ENCODE results near the gene DNASE1L1.

DNA sequence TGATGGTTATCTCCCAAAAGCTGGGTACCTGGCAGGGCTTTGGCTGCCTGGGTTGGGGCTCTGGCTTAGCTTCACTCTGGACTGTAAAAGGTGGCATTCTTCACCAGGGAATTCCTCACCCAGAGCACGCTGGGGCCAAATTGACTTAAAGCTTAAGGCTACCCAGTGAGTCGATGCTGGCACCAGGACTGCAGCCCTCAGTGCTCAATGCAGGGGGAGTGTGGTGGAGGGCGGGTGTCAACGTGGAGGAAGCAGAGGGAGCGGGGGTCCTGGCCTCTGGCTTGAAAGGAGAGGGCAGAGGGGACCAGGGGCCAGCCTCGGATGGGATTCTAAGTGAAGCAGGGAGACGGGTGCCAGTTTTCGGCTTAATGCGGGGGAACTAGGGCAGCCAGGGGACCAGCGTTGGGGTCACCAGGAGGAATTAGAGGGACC lies 34.4 kb upstream of the DNASE1L1 start:
- TF ChIP-seq, protein P1, sequence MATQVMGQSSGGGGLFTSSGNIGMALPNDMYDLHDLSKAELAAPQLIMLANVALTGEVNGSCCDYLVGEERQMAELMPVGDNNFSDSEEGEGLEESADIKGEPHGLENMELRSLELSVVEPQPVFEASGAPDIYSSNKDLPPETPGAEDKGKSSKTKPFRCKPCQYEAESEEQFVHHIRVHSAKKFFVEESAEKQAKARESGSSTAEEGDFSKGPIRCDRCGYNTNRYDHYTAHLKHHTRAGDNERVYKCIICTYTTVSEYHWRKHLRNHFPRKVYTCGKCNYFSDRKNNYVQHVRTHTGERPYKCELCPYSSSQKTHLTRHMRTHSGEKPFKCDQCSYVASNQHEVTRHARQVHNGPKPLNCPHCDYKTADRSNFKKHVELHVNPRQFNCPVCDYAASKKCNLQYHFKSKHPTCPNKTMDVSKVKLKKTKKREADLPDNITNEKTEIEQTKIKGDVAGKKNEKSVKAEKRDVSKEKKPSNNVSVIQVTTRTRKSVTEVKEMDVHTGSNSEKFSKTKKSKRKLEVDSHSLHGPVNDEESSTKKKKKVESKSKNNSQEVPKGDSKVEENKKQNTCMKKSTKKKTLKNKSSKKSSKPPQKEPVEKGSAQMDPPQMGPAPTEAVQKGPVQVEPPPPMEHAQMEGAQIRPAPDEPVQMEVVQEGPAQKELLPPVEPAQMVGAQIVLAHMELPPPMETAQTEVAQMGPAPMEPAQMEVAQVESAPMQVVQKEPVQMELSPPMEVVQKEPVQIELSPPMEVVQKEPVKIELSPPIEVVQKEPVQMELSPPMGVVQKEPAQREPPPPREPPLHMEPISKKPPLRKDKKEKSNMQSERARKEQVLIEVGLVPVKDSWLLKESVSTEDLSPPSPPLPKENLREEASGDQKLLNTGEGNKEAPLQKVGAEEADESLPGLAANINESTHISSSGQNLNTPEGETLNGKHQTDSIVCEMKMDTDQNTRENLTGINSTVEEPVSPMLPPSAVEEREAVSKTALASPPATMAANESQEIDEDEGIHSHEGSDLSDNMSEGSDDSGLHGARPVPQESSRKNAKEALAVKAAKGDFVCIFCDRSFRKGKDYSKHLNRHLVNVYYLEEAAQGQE (IDR thresholded peaks at IDR 0.05; ENCODE audit: low read depth): no peak
- TF ChIP-seq MAX (IDR thresholded peaks at IDR 0.05) (no peak), EP300 (IDR thresholded peaks at IDR 0.05; ENCODE audit: borderline replicate concordance) (no peak), CEBPB (IDR thresholded peaks at IDR 0.05) (no peak), ZBTB7A (IDR thresholded peaks at IDR 0.05; ENCODE audit: low read depth) (no peak), EGR1 (IDR thresholded peaks at IDR 0.05) (no peak), FOXM1 (IDR thresholded peaks at IDR 0.05; ENCODE audit: borderline replicate concordance, low read depth) (no peak), TEAD4 (IDR thresholded peaks at IDR 0.05) (no peak), RAD21 (IDR thresholded peaks at IDR 0.05; ENCODE audit: low read depth) (no peak), CREB1 (IDR thresholded peaks at IDR 0.05; ENCODE audit: low read depth) (no peak), TAF1 (IDR thresholded peaks at IDR 0.05; ENCODE audit: low read depth) (no peak), TCF12 (IDR thresholded peaks at IDR 0.05; ENCODE audit: low read depth) (no peak)

Data from Ishikawa (cell line).